ENCODE results near the gene RSRC1.
"Not testable (repeated sequence)": the region's sequence is repeated elsewhere in the genome, so short reads cannot be mapped to it uniquely, and the experiment has no call there.

The RSRC1 gene, protein sequence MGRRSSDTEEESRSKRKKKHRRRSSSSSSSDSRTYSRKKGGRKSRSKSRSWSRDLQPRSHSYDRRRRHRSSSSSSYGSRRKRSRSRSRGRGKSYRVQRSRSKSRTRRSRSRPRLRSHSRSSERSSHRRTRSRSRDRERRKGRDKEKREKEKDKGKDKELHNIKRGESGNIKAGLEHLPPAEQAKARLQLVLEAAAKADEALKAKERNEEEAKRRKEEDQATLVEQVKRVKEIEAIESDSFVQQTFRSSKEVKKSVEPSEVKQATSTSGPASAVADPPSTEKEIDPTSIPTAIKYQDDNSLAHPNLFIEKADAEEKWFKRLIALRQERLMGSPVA

DNA sequence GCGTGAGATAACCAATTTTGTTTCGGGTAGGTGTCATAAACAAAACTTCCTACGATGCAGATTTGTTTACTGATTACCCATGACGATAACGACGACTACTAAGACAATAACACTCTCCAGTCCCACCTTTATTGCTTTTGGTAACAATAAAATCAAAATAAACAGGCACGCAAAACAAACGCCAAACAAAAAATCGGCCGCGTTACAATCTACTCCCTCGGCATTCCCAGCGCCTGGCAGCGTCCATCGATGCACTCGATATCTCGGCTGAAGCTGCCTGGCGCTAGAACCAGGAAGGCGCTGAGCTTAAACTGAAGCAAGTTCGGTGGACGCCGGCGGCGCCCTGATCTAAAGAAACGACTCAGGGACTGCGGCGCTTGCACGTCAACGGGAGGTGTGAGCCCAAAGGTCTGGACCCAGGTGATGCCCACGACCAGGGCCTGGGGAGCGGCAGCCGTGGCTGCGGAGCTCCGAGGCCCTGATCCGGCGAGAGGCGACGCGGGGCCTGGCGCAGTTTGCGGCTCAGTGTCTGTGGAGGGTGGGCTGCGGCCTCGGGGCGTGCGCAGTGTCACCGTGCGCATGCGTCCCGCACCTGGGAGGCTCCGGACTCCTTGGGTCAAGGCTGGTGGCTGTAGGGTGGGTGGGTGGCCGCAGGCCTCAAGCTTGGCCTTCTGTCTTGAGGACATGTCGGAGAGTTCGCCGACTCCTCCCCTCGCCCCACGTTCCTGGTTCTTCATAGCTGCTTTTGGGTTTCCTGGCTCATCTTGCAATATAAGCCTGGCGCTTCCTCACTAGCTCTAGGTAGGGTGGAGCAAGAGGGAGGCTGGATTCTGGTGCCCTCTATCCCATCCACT lies at the start of gene RSRC1:
RSRC1 (plus strand) TSS at position 286 of the 854 bp plus-strand sequence. CDS start 12,016 bp downstream, outside the sequence.
- ATAC-seq (peak; percentile 84), DNase-seq (peak; percentile 78)

DNA sequence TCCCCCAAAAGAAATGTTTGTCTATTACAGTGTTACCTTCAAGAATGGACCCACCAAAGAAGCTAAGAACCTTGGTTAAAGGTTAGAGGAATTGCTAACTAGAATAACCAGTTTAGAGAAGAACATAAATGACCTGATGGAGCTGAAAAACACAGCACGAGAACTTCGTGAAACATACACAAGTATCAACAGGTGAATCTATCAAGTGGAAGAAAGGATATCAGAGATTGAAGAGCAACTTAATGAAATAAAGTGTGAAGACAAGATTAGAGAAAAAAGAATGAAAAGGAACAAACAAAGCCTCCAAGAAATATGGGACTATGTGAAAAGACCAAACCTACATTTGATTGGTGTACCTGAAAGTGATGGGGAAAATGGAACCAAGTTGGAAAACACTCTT lies 44.3 kb upstream of the RSRC1 start:
- DNase-seq, ATAC-seq: not testable (repeated sequence)

DNA sequence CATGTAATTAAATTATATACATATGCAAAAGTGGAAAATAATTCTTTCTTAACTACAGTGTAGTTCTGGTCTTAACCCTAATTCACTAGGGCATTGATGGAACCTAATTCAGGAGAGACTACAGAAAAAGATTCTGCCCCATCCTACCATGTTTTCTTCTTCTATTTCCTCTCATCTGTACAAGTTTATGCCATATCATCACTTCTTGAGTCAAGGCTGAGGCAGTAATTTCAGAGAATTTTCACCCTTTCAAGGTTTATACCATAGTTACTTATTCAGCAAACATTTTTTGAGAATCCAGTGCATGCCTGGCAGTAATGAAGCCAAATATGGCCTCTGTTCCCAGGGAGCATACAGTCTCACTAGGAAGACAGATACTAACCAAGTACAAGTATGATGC lies 37.1 kb upstream of the RSRC1 start:
- DNase-seq (no peak), ATAC-seq (no peak)

DNA sequence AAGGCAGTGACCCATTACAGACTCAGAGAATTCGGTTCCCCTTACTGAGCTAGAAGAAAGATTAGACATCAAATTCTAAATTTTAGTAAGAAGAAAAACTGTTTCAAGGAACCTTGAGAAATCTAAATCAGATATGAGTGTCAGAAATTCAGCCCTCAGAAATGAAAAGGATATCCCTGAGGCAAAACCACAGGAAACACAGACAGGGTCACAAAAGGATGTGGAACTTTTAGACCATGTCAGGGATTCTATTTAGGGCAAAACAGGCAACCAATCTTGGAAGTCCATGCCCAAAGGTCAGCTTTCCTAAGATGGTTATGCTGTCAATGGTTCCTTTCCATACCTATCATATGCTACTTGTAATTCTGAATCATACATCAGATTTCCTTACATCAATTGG lies 35.3 kb upstream of the RSRC1 start:
- ATAC-seq (no peak), DNase-seq (no peak)

DNA sequence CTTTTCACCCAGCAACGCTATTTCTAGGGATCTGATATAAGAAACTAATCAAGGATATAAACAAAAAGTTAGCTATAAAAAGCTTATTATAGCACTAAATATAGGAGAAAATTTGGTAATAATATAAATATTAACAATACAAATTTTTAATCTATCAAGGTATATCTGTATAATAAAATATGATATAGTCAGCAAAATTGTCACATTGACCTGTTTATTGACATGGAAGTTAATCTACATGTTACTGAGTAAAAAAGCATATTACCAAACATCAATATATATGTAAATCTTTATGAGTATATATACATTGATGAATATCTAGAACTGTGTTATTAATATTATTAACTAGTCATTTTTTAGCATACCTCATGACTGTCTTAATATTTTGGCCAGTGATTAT lies 30.3 kb upstream of the RSRC1 start:
- DNase-seq (no peak), ATAC-seq (no peak)

DNA sequence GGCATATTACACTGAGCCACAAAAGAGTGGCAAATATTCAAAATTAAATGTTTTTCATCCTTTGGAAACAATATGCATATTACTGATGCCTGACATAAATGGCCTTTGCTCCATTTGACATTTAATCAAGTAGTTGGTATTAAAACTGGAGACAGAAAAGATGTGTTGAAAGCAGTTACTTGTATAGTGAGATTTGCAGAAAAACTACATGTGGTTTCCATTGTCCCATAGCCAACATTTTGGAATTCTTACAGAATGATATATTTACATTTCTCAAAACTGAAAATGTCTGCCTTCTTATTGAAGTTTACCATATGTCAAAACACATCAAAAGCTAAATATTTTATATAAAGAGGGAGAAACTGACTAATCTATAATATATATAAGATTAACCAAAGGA lies 25.2 kb upstream of the RSRC1 start:
- no peak for ATAC-seq

DNA sequence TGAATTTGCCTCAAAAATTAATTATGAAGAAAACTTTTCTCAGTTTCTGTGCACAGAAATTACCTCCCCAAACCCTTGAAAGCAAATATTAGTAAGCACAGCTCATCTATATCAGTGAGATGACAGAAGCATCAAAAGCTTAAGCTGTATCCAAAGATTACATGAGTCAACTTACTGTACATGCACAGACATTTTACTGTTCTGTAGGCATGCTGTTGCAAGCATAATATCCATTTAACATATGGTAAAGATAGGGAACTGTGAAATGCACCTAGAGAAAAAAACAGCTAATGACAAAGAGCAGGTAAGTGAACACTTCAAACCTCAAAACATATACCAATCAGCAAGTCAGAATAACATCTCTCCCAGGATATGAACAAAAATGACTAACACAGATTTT lies 24.5 kb upstream of the RSRC1 start:
- no peak for ATAC-seq
- no peak for DNase-seq

More for the DNA sequence above, 25.2 kb upstream of the RSRC1 start:
- DNase-seq = no peak

DNA sequence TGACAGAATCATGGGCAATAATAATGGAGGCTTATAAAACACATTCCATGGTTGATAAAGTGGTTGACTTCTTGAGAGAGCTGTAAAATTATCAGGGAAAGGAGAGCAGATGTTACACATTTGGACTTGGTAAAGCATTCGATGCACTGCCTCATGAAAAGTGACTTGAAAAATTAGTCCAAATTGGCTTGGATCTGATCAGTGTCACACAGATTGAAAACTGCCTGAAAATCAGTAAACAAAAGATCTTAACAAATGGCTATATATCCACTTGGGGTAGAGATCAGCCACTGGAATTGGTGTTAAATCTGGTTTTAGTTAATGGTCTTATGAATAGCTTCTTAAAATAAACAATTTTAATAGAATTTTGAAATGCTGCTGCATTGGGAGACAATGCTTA lies 24.0 kb upstream of the RSRC1 start:
- ATAC-seq (no peak), DNase-seq (no peak)

DNA sequence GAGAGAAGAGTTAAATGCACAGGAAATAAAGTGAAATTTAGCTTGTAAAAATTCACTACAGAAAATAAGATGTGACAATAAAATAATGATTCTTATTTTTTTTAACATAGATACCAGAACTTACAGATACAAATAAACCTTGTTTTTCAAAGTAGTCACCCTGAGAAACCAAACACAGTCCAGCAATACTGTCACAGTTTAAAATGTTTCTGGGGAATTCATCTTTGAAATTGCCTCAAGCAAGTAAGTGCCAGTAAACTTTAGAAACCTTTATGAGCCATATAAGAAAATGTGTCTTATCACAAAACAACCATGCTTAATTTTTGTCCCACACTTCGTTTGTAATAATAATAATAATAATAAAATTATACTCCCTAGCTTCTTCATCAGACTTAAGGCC lies 23.5 kb upstream of the RSRC1 start:
- ATAC-seq (no peak), DNase-seq (no peak)

DNA sequence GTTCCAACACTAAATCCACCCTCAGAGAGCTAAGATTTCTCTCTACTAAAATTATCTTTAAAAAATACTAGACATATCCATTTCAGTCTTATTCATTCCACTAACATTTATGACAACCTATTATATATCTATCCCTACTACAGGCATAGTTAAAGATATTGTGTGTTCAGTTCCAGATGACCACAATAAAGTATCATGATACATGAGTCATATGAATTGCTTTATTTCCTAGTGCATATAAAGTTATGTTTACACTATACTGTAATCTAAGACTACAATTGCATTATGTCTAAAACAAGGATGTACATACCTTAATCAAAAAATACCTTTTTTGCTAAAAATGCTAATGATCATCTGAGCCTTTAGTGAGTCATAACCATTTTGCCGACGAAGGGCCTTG lies 23.1 kb upstream of the RSRC1 start:
- ATAC-seq (no peak), DNase-seq (no peak)

DNA sequence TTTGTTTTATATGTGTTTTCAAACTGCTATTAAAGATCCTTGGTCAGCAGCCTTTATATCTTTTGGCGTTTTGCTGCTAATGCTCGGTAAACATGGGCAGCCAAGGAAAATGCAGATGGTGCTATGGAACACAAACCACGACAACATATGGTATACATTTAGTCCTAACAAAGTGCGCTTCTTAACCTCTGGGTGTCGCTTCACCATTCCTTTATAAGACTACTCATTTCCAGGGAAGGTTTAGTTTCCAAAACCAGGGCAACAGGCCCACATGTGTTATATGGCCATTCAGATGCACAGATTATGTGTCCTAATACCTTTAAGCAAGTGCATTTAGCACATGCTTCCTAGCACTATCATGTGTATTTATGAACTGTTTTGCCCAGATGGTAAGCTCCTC lies 18.4 kb upstream of the RSRC1 start:
- DNase-seq (no peak), ATAC-seq (no peak)

DNA sequence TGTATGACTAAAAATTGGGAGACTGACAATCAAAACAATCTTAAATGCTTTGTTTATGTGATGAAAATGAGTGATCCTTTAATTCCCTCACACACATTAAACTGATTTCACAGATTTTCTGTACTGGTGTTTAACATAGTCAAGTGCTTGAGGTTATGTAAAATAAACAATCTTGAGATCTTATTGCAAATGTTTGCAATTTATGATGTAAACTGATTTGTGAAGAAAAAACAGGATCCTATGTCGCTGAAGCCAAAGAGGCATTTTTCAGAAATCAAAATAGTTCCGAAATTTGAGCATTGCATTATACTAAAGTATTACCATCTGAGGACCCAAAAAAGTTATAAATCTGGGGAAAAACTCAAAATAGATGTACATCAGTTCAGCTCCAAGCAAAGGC lies 16.4 kb upstream of the RSRC1 start:
- no peak for ATAC-seq

DNA sequence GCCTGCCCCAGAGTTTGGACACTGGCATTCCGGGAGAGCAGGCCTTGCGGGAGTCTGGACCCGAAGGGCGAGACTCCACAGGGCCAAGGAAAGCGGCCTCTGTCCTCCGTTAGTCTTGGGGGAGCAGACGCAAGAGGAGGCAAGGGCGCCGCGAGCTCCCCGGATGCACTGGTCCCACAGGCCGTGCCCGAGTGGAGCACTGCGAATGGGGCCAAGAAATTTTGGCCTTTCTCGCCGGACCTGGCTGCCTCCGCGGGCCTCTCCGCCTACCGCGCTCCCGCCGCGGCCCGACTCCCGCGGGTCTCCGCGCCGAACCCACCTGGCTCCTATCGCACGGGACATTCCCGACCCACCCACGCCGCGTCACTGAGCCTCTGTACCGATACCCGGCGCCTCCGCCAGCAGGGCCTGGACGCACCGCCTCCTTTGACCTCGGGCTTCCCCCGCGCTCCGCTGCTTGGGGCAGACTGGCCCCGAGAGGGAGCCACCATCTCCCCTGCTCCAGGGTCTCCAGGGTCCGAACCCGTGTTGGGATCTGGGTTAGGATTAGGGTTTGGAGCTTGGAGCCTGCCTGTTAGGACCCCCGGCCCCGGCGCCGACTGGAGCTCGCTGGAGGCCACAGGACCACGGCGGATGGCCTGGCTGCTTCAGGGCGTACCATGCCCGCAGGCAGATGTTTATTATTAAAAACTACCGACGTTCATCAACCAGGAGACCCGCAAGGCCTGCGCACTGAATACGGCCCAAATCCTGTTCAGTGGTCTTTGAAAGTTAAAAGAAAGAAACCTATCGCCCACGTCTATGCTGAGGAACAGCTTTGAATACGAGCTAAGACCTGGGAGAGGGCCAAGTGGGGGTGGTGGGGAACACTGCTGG lies 15.4 kb upstream of the RSRC1 start:
- ATAC-seq = no peak

More for the DNA sequence above, 16.4 kb upstream of the RSRC1 start:
- no peak for DNase-seq

DNA sequence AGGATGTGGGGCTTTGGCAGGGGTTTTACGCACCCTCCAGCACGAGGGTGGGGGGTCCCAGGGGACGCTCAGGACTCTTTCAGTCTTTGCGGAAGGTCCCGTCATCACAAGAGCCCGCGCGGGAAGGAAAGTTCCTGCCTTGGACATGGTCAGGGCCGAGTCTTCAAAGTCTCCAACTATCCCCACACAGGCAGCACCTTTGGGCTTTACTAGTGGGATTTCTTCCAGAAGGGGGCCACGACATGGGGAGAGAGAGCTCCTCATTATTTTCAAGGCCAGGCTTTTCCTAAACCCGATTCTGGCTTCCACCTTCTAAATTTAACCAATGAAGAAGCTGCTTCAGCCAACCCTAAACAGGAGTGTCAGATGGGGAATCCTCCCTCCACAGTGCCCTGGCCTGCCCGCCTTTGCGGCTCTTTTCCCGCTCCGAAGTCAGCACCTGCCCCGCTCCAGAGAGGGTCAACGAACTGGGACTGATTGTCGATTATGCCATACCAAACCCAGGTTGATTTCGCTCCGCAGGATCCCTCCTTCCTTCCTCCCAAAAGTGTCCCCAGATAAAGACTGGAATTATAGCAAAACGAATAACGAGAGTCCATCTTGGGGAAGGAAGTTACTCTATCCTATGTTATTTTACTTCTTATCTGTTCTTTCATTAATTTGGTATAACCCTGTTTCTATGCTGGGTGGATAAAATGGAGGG lies 14.6 kb upstream of the RSRC1 start:
- ATAC-seq (no peak), DNase-seq (no peak)

More for the DNA sequence above, 15.4 kb upstream of the RSRC1 start:
- no peak for DNase-seq

DNA sequence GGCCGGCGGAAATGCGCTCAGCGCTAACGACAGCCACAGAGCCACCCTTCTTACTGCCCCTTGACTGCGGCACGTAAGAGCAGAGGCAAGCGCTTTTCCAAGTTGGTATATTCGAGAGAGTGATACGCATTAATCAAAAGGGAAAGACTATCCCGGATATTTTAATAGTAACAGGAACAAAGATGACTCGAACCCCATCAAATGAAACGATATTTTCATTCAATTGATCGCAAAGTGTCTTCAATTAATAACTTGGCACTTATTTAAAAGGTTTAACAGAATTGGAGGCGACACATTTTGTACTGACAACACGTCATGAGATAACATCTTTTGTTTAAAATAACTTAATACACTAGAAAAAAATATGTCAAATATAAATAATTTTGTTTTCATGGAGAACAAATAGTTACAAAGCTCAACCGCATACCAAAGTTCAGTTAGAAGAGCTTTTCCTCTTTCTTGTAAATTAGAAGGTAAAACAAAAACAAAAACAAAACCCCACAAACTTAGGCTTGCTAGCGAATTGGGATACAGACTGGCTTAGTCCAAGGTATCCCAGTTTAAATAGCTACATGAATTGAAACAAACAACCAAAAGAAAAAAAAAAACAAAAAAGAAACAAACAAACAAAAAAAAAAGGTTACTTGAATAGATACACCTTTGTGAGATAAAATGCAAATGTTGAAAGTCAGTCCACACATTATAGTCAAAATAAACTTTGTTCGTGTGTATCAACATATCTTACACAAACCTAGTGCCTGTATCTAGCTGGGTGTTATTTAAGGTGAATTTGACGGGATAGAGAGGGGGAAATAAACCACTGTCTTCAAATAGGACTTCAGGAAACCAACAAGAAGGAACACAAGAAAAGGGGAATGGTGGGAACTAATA lies 13.8 kb upstream of the RSRC1 start:
- DNase-seq (no peak), ATAC-seq (no peak)

DNA sequence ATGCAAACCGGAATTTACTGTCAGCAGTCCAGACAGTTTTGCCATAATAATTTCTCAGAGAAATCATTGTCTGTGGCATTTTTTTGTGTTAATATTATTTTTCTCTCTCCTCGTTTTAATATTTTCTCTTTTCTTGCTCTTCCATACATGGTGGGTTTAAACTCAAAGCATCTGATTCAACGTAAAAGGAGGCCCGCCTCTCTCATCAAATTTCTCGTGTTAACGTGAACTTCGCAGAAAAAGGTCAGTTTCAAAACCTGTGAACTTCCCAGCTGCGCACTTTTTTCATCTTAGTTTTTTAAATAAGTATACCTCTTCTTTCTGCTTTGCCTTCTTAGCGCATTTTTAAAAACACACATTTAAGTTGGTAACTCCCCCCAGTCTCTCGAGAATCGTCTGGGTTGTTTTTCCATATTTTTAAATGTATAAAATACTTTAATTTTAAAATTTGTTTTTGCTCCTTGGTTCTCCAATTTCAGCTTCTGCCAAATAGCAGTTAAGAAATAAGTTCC lies 12.8 kb upstream of the RSRC1 start:
- no peak for ATAC-seq
- no peak for DNase-seq

DNA sequence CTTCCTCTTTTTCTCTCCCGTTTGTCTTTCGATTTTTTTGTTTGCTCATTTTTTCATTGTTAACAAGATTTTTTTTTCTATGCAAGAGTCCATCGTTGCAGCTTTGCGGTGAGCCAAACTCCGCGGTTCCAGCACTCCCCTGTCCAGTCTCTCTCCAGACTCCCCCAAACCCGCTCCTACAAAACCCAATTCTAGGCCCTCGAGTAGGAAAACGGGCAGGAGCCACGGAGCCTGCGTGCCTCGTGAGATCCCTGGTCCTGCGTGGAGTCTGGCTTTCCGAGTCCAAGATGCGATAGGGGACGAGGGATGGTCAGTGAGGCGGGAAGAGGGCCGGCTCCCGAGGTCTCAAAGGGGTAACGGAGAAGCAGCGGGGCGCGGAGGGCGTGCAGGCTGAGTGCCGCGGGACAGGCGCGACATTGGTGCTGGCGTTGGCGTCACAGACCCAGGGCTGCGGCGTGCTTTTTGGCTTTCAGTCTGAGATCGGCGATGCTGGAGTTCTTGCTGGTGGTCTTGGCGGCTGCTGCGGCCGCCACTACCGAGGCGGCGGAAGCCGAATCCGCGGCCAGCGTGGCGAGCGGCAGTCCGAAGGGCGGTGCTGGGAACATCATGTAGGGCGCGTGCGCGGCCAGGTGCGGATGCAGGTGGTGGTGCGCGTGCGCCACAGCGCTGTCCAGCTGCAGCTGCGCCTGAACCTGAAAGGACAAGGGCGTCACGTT lies 12.1 kb upstream of the RSRC1 start:
- DNase-seq = peak; percentile 77
- ATAC-seq = peak; percentile 89

DNA sequence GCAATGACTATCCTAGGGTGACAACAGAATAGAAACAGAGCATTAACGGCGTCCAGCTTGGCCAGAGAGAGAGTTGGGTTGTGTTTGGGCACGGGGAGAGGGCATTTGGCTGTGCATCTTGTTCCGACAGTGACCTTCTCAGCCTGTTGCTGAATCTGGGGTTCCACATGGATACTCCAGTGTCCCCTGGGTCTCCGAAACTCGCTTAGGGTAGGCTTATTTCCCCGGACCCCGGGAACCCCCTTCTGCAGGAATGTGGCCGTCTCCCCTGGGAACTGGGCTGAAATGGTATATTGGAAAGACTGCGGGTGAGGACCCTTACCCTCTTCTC lies 11.6 kb upstream of the RSRC1 start:
- ATAC-seq = no peak
- no peak for DNase-seq

DNA sequence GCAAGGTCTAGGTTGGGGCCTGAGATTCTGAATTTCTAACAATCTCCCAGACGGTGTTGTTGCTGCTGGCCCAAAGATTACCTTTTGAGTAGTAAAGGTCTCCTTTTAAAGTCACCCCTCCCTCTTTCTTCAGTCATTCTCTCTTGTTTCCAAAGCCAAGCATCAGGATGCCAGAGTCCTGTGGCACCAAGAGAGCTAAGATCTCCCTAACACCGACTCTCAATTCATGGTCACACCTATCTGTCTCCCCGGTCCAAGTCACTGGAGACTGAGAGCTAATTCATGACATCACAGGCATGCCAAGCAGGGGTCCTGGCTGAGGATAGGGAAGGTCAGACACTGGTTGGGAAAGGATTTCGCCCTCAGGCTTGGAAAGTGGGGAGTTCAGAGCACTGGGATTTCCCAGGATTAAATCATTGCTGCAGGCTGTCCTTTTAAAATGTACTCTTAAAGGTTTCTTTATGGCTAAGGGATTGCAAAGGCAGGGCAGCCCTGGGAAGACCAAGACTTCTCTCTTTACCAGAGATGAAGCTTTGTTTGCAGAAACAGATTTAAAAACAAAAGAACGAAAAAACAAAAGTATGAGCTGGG lies 11.0 kb upstream of the RSRC1 start:
- no peak for ATAC-seq
- DNase-seq = no peak

DNA sequence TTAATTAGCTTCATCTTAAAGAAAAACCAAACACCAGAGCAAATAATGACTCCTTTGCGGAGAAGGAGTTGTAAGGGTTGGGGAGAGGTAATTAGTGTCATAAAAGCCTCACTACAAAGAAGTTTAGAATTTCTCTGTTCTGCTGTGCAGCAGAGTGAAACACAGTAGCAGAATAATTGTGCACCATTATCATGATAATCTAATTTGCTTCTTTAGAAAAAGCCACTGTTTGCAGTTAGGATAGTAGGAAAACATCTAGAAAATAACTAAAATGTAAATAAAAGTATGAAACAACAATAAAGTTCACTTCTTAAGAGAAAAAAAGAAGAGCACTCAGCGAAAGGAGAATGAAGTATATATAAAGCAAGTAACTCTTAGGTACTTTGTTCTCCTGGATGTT lies 9.2 kb upstream of the RSRC1 start:
- ATAC-seq (no peak), DNase-seq (no peak)
